GM12872 (cell line): ENCODE results near the gene SBNO2.

ENCODE experiments used
- TF ChIP-seq, protein P1 (sequence below): IDR thresholded peaks from 3 replicates; pipeline ENCODE4 v1.5.1; 2011; ENCODE audit warnings: low read depth, mild to moderate bottlenecking, low read length, moderate library complexity; ENCODE audit not compliant: insufficient read depth

The SBNO2 gene

DNA sequence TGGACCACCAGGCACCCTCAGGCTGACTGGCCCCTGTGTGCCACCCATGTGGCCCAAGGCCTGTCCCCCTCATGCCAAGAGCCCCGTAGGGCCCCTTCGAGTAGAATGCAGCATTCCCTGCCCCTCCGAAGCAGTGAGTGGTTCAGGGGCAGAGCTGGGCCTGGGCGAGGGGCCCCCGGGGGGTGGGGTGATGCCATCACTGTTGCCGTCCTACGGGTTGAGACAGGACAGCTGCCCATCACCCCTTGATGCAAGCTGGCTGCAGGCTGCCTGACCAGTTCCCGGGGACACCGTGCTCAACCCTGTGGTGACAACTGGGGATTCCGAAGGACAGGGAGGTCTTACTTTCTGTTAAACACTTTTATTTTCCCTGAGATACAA lies 4.7 kb downstream of the SBNO2 start:
- TF ChIP-seq, protein P1, sequence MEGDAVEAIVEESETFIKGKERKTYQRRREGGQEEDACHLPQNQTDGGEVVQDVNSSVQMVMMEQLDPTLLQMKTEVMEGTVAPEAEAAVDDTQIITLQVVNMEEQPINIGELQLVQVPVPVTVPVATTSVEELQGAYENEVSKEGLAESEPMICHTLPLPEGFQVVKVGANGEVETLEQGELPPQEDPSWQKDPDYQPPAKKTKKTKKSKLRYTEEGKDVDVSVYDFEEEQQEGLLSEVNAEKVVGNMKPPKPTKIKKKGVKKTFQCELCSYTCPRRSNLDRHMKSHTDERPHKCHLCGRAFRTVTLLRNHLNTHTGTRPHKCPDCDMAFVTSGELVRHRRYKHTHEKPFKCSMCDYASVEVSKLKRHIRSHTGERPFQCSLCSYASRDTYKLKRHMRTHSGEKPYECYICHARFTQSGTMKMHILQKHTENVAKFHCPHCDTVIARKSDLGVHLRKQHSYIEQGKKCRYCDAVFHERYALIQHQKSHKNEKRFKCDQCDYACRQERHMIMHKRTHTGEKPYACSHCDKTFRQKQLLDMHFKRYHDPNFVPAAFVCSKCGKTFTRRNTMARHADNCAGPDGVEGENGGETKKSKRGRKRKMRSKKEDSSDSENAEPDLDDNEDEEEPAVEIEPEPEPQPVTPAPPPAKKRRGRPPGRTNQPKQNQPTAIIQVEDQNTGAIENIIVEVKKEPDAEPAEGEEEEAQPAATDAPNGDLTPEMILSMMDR = no peak

DNA sequence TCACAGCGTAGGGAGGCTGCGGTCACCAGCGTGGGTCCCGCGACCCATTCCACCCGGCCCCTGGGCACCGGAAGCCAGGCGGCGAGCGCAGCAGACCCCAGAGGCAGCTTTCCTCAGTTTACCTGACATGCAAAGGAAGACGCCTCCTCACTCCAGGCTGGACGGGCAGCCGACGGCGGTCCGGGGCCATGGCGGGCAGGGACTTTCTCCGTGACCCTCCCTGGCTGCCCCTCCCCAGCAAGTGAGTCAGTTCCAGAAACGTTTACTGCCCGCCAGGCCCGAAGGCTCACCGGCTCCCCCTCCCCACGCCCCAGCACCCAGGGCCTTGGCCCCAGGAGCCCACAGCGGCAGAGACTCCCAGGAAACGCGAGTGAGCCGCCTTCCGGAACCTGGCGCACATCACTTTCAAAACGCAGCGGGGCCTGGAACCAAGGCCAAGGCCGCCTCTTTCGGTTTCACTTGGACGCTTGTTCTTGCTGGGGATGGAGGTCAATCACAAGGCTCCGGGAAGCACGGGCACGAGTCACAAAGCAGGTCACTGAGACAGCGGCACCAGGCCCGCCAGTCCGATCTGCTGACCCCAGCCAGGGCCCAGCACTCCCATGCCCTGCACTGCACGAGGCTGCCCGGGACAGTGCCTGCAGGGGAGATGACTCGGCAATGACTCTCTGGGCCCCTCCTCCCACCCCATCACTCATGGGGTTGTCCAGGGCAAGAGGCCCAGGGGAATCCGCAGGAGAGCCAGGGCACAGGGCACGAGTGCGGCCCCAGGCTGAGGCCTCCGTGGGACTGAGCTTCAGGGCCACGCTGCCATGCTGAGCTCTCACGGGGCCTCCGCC lies 5.3 kb downstream of the SBNO2 start:
- TF ChIP-seq, protein P1 = no peak

- TF ChIP-seq, protein P1 = no peak
These were observed 6.1 kb downstream of the SBNO2 start for GRCh38 chr19:1167687-1168571.

DNA sequence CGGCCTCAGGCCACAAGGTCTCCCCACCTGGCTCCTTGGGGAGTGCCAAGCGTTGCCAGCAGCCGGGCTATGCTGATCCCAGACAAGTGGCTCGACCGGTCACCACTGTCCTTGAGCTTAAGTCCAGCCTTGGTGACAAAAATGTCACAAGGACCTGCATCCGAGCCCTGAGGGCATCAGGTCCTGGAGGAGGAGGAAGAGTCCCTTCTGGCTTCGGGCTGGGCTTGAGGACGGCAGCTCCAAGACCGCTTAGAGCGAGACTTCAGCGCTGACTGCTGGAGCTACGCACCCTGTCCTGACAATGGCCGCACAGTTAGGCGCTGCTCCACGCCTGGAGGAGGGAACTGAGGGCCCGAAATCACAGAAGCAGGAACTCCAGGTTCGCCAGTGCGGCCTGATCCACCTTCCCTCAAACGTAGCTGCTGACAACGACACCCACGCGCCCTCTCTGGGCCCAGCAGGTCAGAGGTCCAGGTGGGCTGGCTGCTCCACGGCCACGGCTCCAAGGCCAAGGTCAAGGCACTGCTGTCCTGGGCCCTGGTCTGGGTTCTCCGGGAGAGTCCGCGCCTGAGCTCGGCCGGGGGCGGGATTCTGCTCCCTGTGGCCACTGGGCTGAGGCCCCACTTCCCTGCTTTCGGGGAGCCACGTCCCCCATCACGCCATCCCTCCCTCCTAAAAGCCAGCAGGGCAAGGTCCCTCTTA lies 7.0 kb downstream of the SBNO2 start:
- TF ChIP-seq, protein P1 = no peak

DNA sequence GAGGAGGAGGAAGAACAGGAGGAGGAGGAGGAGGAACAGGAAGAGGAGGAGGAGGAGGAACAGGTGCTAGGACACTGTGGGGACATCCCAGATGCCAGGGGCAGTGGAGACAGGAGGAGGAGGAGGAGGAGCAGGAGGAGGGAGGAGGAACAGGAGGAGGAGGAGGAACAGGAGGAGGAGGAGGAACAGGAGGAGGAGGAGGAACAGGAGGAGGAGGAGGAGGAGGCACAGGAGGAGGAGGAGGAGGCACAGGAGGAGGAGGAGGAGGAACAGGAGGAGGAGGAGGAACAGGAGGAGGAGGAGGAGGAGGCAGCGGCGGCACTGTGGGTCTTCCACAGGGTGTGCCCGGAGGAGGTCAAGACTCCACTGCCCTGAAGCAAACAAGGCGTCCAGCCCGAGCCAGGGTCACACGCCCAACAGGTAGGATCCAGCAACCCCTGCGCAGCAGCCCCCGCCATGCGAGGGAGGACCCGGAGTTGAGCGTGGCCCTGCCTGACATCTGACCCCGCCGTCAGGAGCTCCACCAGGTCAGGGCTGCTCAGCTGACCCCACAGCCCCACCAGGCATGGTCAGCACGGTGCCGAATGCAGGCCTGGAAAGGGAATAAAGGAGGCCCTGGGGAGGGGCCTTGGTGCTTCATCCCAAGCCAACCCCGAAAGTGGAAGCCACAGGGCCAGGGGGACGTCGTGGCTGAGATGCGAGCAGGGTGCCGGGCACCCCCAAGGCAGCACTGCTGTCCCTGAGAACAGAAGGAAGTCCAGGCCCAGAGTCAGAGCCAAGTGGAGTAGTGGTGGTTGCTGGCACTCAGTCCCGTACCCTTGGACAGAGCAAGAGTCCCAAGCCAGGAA lies 9.2 kb downstream of the SBNO2 start:
- TF ChIP-seq, protein P1 = no peak

GRCh38 chr19:1163934-1164683 lies 10.0 kb downstream of the SBNO2 start:
- TF ChIP-seq, protein P1 = no peak
